NB4 (cell line): ENCODE measurements around the gene GNPDA2.

Experiments
- CTCF ChIP-seq: IDR thresholded peaks from one replicate; pipeline ENCODE4 v1.5.1; 2012; ENCODE audit warnings: low read depth, low read length
- MYC ChIP-seq: IDR thresholded peaks from 2 replicates; pipeline ENCODE4 v1.6.1; 2011; ENCODE audit warnings: low read depth, low read length

- no peak for TF ChIP-seq CTCF
- TF ChIP-seq MYC, result no peak
Measured at GRCh38 chr4:44727471-44727870, 1.1 kb upstream of the GNPDA2 start.
